Nephron progenitor cell (in vitro differentiated cells): ENCODE measurements around the gene ARHGAP19.

ENCODE experiments used
- DNase-seq: peaks from one replicate; pipeline ENCODE4 v3.0.0; 2021
- H3K27ac Mint-ChIP-seq: 2 replicates; pipeline ENCODE4 v1.8.0; 2021; ENCODE audit warnings: mild to moderate bottlenecking, moderate library complexity, mixed read lengths
- H3K27me3 Mint-ChIP-seq: 2 replicates; pipeline ENCODE4 v1.8.0; 2021; ENCODE audit warnings: mild to moderate bottlenecking, low read depth, mixed read lengths; ENCODE audit not compliant: poor library complexity
- H3K36me3 Mint-ChIP-seq: 2 replicates; pipeline ENCODE4 v1.8.0; 2021; ENCODE audit warnings: low read depth, mixed read lengths
- H3K4me1 Mint-ChIP-seq: 2 replicates; pipeline ENCODE4 v1.8.0; 2021; ENCODE audit warnings: mixed read lengths
- H3K4me3 Mint-ChIP-seq: 2 replicates; pipeline ENCODE4 v1.8.0; 2021; ENCODE audit warnings: mild to moderate bottlenecking, moderate library complexity, mixed read lengths
- H3K9me3 Mint-ChIP-seq: 2 replicates; pipeline ENCODE4 v1.8.0; 2021; ENCODE audit warnings: mild to moderate bottlenecking, moderate library complexity, mixed read lengths
- TF ChIP-seq, protein P1 (sequence below): fragments of 200-600 bp; sonication (generic); IDR thresholded peaks from 2 replicates; pipeline ENCODE4 v1.5.0; 2021; ENCODE audit warnings: antibody characterized with exemption

The ARHGAP19 gene

DNA sequence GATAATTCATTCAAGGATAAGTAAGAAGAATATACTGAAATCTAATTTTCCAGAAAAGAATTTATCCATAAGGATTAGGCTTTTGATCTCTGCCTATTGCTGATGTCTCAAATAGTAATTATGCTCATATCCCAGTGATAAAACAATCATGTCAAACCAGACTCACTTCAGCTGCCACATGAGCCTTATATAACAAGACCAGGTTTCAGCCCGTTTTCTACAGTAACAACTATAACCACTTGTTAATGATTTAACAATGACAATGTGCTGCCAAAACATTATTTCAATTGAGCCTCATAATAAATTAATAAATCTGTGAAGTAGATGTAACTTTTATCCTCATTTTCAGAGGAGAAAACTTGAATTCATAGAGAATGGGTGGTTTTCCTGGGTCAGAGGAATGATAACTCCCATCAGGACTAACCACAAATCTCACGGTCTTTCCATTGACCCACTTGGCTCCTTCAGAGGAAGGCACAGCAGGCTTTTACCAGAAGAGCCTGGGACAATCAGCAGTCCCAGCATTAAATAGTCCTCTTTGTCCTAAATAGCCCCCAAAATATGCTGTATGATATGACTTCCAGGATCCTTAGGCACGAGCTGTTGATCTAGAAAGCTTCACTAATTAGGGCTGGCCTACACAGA, 64.2 kb downstream of the ARHGAP19 start:
- H3K4me3 Mint-ChIP-seq, result no peak overlapping the region
- H3K36me3 Mint-ChIP-seq, result peaks cover 27% of the 10 kb centered on the region
- no peak overlapping the region for H3K27ac Mint-ChIP-seq
- DNase-seq, result no peak
- TF ChIP-seq, protein P1, sequence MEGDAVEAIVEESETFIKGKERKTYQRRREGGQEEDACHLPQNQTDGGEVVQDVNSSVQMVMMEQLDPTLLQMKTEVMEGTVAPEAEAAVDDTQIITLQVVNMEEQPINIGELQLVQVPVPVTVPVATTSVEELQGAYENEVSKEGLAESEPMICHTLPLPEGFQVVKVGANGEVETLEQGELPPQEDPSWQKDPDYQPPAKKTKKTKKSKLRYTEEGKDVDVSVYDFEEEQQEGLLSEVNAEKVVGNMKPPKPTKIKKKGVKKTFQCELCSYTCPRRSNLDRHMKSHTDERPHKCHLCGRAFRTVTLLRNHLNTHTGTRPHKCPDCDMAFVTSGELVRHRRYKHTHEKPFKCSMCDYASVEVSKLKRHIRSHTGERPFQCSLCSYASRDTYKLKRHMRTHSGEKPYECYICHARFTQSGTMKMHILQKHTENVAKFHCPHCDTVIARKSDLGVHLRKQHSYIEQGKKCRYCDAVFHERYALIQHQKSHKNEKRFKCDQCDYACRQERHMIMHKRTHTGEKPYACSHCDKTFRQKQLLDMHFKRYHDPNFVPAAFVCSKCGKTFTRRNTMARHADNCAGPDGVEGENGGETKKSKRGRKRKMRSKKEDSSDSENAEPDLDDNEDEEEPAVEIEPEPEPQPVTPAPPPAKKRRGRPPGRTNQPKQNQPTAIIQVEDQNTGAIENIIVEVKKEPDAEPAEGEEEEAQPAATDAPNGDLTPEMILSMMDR, result no peak
- no peaks in the 10 kb centered on the region for H3K27me3 Mint-ChIP-seq
- H3K4me1 Mint-ChIP-seq, result peaks cover 10% of the 10 kb centered on the region
- no peaks in the 10 kb centered on the region for H3K9me3 Mint-ChIP-seq

DNA sequence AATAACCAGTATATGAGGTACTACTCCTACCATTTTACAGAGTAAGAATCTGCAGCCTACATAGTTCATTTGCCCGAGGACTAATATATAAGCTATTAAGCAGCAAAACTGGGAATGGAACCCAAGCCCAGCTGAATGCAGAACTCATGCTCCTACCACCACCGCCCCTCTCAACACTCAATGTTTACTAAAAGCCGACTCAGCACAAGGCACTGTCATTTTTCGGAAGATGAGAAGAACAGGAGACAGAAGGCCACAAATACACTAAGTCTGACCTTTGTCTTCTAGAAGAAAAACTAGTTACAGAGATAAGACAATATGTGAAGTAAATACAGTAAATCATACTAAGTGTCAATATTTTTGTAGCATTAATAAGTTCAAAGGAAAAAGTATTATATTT, 66.0 kb downstream of the ARHGAP19 start:
- DNase-seq, result no peak
- H3K9me3 Mint-ChIP-seq, result no peaks in the 10 kb centered on the region
- H3K27ac Mint-ChIP-seq, result no peak overlapping the region
- peaks cover 25% of the 10 kb centered on the region for H3K36me3 Mint-ChIP-seq
- TF ChIP-seq, protein P1, result no peak
- peaks cover 25% of the 10 kb centered on the region for H3K4me1 Mint-ChIP-seq
- no peaks in the 10 kb centered on the region for H3K27me3 Mint-ChIP-seq
- no peak overlapping the region for H3K4me3 Mint-ChIP-seq

DNA sequence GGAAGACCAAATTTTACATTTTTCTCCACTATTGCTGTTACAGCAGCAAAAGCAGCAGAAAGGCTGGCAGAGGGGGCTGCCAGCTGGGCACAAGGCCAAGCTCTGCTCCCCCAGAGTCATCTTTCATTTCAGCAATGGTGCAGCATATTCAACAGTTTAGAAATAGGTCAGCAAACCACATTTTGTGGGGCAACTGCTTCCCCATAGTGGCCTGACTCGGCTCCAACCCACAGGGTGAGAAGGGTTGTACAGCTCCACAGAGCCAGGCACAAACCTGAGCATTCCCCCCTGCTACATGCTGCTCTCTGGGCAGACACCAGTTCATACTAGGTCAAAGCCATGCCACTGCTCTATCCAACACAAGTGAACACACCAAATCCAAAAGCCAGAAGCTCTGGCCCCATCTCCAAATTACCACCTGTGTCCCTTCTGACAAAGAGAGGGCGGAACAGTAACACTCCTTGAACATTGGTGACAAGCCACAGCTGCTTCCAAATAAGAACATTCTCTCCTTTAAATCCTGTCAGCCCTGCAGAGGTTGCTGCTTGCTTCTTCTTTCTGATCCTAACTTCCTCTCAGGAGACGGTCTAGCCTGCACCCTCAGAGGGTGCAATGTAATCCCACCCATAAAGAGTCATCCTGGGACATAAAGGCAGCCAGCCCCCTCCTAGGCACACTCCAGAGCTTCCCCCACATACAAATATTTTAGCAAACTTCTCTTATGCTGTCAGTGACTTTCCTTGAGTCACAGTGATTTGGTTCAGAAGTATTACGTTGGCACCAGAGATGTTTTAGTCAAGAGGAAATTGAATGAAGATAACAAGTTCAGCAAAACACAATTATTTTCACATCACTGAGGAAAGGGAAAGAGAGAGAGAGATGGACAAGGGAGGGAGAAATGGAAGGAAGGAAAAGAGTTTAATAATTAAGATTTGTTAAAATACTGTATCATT, 67.7 kb downstream of the ARHGAP19 start:
- no peak for DNase-seq
- H3K4me1 Mint-ChIP-seq, result peaks cover 25% of the 10 kb centered on the region
- TF ChIP-seq, protein P1, result no peak
- no peaks in the 10 kb centered on the region for H3K9me3 Mint-ChIP-seq
- H3K27me3 Mint-ChIP-seq, result no peaks in the 10 kb centered on the region
- H3K36me3 Mint-ChIP-seq, result peaks cover 26% of the 10 kb centered on the region
- no peak overlapping the region for H3K27ac Mint-ChIP-seq
- no peak overlapping the region for H3K4me3 Mint-ChIP-seq

DNA sequence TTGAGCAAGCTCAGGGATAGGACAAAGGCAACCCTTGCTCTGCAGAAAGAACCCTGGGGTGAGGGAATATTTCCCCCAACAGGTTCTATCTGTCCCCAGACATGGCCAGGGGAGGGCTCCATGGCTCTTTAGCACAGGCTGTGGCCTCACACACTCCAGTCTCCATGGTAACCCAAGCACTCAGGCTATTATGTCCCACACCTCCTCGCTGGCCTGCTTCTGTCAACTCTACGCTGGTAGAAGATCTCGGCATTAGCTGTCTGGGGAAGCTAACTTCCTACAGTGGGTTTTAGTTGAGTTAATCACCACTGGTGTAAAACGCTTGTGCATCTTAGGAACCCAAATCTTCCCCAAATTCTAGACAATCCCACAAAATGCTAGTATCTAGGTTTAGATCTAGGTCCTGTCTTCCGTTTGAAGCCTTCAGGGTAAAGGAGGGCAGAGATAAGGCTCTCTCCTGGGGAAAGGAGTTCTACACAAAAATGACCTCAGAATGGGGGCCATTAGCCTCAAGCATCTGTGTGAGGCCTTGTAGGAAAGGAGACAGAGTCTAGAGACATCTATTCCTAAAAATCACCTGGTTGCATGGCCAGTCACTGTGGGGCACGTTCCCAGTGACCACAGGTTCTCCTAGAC, 70.0 kb downstream of the ARHGAP19 start:
- Mint-ChIP-seq H3K4me1 (peaks cover 25% of the 10 kb centered on the region), H3K36me3 (peaks cover 15% of the 10 kb centered on the region), H3K27me3 (no peaks in the 10 kb centered on the region), H3K27ac (no peak overlapping the region), H3K4me3 (no peak overlapping the region), H3K9me3 (no peaks in the 10 kb centered on the region)
- TF ChIP-seq, protein P1, result no peak
- DNase-seq, result peak; percentile 47

DNA sequence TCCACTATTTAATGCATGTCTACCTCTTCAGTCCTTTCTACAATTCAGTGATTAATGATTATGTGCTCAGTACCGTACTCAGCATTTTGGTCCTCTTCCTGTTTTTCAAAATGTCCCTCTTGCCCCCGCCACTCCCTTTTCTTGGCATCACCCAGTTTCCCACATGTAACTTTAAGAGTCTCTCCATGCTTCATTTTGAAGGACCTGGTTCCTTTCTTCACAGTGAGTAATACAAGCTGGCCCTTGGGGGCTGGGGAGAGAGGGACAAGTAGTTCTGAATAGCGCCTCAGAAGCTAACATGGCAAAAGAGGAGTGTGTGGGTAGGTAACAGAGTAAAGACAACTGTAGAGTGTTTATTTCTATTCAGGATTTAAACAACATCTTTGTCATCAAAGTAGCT, 72.1 kb downstream of the ARHGAP19 start:
- Mint-ChIP-seq H3K27ac (no peak overlapping the region), H3K27me3 (peaks cover 2% of the 10 kb centered on the region), H3K36me3 (peaks cover 19% of the 10 kb centered on the region), H3K4me3 (no peak overlapping the region), H3K9me3 (no peaks in the 10 kb centered on the region), H3K4me1 (peaks cover 25% of the 10 kb centered on the region)
- TF ChIP-seq, protein P1, result no peak
- DNase-seq, result no peak
